H9 (cell line): ENCODE data around the gene PHTF2. TPM values are rescaled to one million over a fixed set of nuclear protein-coding genes. Genes with fewer than 3 reads are reported as not detected.

Experiments used
- DNase-seq: peaks from one replicate; pipeline ENCODE4 v3.0.0-alpha.2; 2017
- H2AFZ ChIP-seq: one replicate; pipeline ENCODE4 v1.6.1; 2013; ENCODE audit warnings: mild to moderate bottlenecking, low read length, control low read depth, moderate library complexity
- H2AK5ac ChIP-seq: 2 replicates; pipeline ENCODE4 v1.6.1; 2013; ENCODE audit warnings: low read length, control low read depth, mixed read lengths; ENCODE audit not compliant: insufficient read length
- H2BK120ac ChIP-seq: one replicate; pipeline ENCODE4 v1.6.1; 2013; ENCODE audit warnings: low read depth, mild to moderate bottlenecking, low read length, control low read depth, inconsistent platforms; ENCODE audit not compliant: poor library complexity, severe bottlenecking
- H2BK12ac ChIP-seq: 2 replicates; pipeline ENCODE4 v1.6.1; 2013; ENCODE audit warnings: low read length, control low read depth, mixed read lengths, low read depth; ENCODE audit not compliant: insufficient read length
- H2BK15ac ChIP-seq: 2 replicates; pipeline ENCODE4 v1.6.1; 2013; ENCODE audit warnings: low read depth, low read length, control low read depth
- H2BK20ac ChIP-seq: one replicate; pipeline ENCODE4 v1.6.1; 2013; ENCODE audit warnings: low read depth, mild to moderate bottlenecking, low read length, control low read depth, inconsistent platforms; ENCODE audit not compliant: poor library complexity, severe bottlenecking
- H2BK5ac ChIP-seq: 2 replicates; pipeline ENCODE4 v1.6.1; 2013; ENCODE audit warnings: low read length, control low read depth, mixed read lengths; ENCODE audit not compliant: insufficient read length
- H3K14ac ChIP-seq: 2 replicates; pipeline ENCODE4 v1.6.1; 2013; ENCODE audit warnings: low read length, control low read depth; ENCODE audit not compliant: insufficient read depth
- H3K18ac ChIP-seq: 2 replicates; pipeline ENCODE4 v1.6.1; 2013; ENCODE audit warnings: low read depth, mild to moderate bottlenecking, mixed read lengths, low read length, control low read depth; ENCODE audit not compliant: insufficient read length
- H3K23ac ChIP-seq: 2 replicates; pipeline ENCODE4 v1.6.1; 2013; ENCODE audit warnings: low read length, control low read depth, mixed read lengths, low read depth; ENCODE audit not compliant: insufficient read length
- H3K23me2 ChIP-seq: 2 replicates; pipeline ENCODE4 v1.6.1; 2013; ENCODE audit warnings: low read depth, mild to moderate bottlenecking, mixed read lengths, low read length, control low read depth; ENCODE audit not compliant: insufficient read length, poor library complexity, severe bottlenecking
- H3K27ac ChIP-seq: 2 replicates; pipeline ENCODE4 v1.5.1; 2013; ENCODE audit warnings: low read length, control low read depth, mixed read lengths, low read depth; ENCODE audit not compliant: insufficient read length
- H3K27me3 ChIP-seq: 2 replicates; pipeline ENCODE4 v1.6.1; 2013; ENCODE audit warnings: low read length, control low read depth, inconsistent platforms; ENCODE audit not compliant: insufficient read depth
- H3K4ac ChIP-seq: 2 replicates; pipeline ENCODE4 v1.6.1; 2013; ENCODE audit warnings: low read depth, mild to moderate bottlenecking, control low read depth, inconsistent platforms, low read length, moderate library complexity
- H3K4me1 ChIP-seq: 2 replicates; pipeline ENCODE4 v1.6.1; 2013; ENCODE audit warnings: low read length, control low read depth, inconsistent platforms; ENCODE audit not compliant: insufficient read depth
- H3K4me2 ChIP-seq: 2 replicates; pipeline ENCODE4 v1.6.1; 2013; ENCODE audit warnings: low read length, control low read depth, mixed read lengths; ENCODE audit not compliant: insufficient read length, insufficient read depth
- H3K56ac ChIP-seq: 2 replicates; pipeline ENCODE4 v1.6.1; 2013; ENCODE audit warnings: low read depth, mild to moderate bottlenecking, mixed read lengths, low read length, control low read depth; ENCODE audit not compliant: insufficient read length
- H3K79me1 ChIP-seq: 2 replicates; pipeline ENCODE4 v1.6.1; 2013; ENCODE audit warnings: low read depth, mild to moderate bottlenecking, moderate library complexity, low read length, control low read depth, inconsistent platforms; ENCODE audit not compliant: insufficient read depth, poor library complexity, severe bottlenecking
- H3K79me2 ChIP-seq: 2 replicates; pipeline ENCODE4 v1.6.1; 2013; ENCODE audit warnings: low read length, control low read depth, inconsistent platforms; ENCODE audit not compliant: insufficient read depth
- H3K9ac ChIP-seq: 2 replicates; pipeline ENCODE4 v1.6.1; 2013; ENCODE audit warnings: low read length, control low read depth, mixed read lengths; ENCODE audit not compliant: insufficient read length; ENCODE audit errors: extremely low read depth
- H3K9me3 ChIP-seq: one replicate; pipeline ENCODE4 v1.6.1; 2013; ENCODE audit warnings: low read depth, low read length, inconsistent platforms; ENCODE audit not compliant: control insufficient read depth
- H3T11ph ChIP-seq: one replicate; pipeline ENCODE4 v1.6.1; 2013; ENCODE audit warnings: mild to moderate bottlenecking, low read length, control low read depth, inconsistent platforms
- H4K20me1 ChIP-seq: one replicate; pipeline ENCODE4 v1.6.1; 2013; ENCODE audit not compliant: control insufficient read depth, insufficient read length, insufficient read depth
- H4K5ac ChIP-seq: 2 replicates; pipeline ENCODE4 v1.6.1; 2013; ENCODE audit warnings: low read depth, mild to moderate bottlenecking, mixed read lengths, low read length, control low read depth; ENCODE audit not compliant: insufficient read length
- H4K8ac ChIP-seq: replicated peaks from 2 replicates; pipeline ENCODE4 v1.6.1; 2013; ENCODE audit warnings: low read length, control low read depth, mixed read lengths, low read depth; ENCODE audit not compliant: insufficient read length
- H4K91ac ChIP-seq: 2 replicates; pipeline ENCODE4 v1.6.1; 2013; ENCODE audit warnings: low read depth, mild to moderate bottlenecking, moderate library complexity, mixed read lengths, low read length, control low read depth; ENCODE audit not compliant: insufficient read length
- H3K27ac Mint-ChIP-seq, 3 experiments: 2 replicates in 2 of 3; 3 replicates in 1 of 3; pipeline ENCODE4 v1.8.0; 2020 to 2021; ENCODE audit warnings: mixed read lengths in 3 of 3, mild to moderate bottlenecking in 1 of 3, moderate library complexity in 1 of 3
- H3K27me3 Mint-ChIP-seq: 2 replicates; pipeline ENCODE4 v1.8.0; 2021; ENCODE audit warnings: low read depth, mild to moderate bottlenecking, moderate library complexity, mixed read lengths
- H3K36me3 Mint-ChIP-seq, 3 experiments: 2 replicates in 2 of 3; 3 replicates in 1 of 3; pipeline ENCODE4 v1.8.0; 2020 to 2021; ENCODE audit warnings: low read depth in 3 of 3, mixed read lengths in 3 of 3; ENCODE audit not compliant: insufficient read depth in 1 of 3
- H3K4me1 Mint-ChIP-seq, 2 experiments: 2 replicates each; pipeline ENCODE4 v1.8.0; 2020; ENCODE audit warnings: mixed read lengths in 2 of 2
- H3K4me3 Mint-ChIP-seq, 2 experiments: 2 replicates in 1 of 2; 3 replicates in 1 of 2; pipeline ENCODE4 v1.8.0; 2020 to 2021; ENCODE audit warnings: mild to moderate bottlenecking in 2 of 2, mixed read lengths in 2 of 2, moderate library complexity in 1 of 2
- H3K9me3 Mint-ChIP-seq, 2 experiments: 2 replicates in 1 of 2; 3 replicates in 1 of 2; pipeline ENCODE4 v1.8.0; 2020; ENCODE audit warnings: mild to moderate bottlenecking in 2 of 2, mixed read lengths in 2 of 2, moderate library complexity in 1 of 2
- CTCF ChIP-seq: fragments of 200-600 bp; sonication (generic); conservative IDR thresholded peaks from 3 replicates; pipeline ENCODE4 v1.8.0; 2021; ENCODE audit warnings: antibody characterized with exemption, mild to moderate bottlenecking
- total RNA-seq: library from RNA; stranded (reverse); gene quantifications from 2 replicates; pipeline ENCODE4 v1.2.1, GENCODE V29; 2021

Gene PHTF2
- total RNA-seq, 1 experiment from 2014 or later: 16.2 TPM

- H2AFZ ChIP-seq: no peak overlapping the region
- H2BK20ac ChIP-seq: no peak overlapping the region
- no peak overlapping the region for H3K27ac Mint-ChIP-seq
- no peak overlapping the region for H2BK12ac ChIP-seq
- H3K4me2 ChIP-seq: no peak overlapping the region
- no peak overlapping the region for H3K56ac ChIP-seq
- H3K4me1 ChIP-seq: no peaks in the 10 kb centered on the region
- no peak for DNase-seq
- H3K79me1 ChIP-seq: no peaks in the 10 kb centered on the region
- H3K23ac ChIP-seq: no peak overlapping the region
- no peaks in the 10 kb centered on the region for H3K9me3 ChIP-seq
- no peak overlapping the region for H3T11ph ChIP-seq
- H3K9me3 Mint-ChIP-seq: peaks cover 34 to 48% of the 10 kb centered on the region in 2 experiments
- no peak overlapping the region for H2BK120ac ChIP-seq
- H3K36me3 Mint-ChIP-seq: peaks cover 33 to 53% (median 40%) of the 10 kb centered on the region in 3 experiments
- no peak overlapping the region for H2BK5ac ChIP-seq
- H4K5ac ChIP-seq: no peak overlapping the region
- TF ChIP-seq CTCF: no peak
- no peak overlapping the region for H2AK5ac ChIP-seq
- H4K8ac ChIP-seq: no peak overlapping the region
- H3K9ac ChIP-seq: no peak overlapping the region
- H3K4ac ChIP-seq: no peak overlapping the region
- H4K91ac ChIP-seq: no peak overlapping the region
- no peak overlapping the region for H3K27ac ChIP-seq
- peaks cover 5% of the 10 kb centered on the region in 2 experiments; a peak in 3 of 4 replicates for H3K4me1 Mint-ChIP-seq
- peaks cover 1% of the 10 kb centered on the region; the same call in 1 of the 2 replicates for H3K27me3 Mint-ChIP-seq
- H3K27me3 ChIP-seq: no peaks in the 10 kb centered on the region
- no peak overlapping the region for H3K4me3 Mint-ChIP-seq
- no peaks in the 10 kb centered on the region for H3K23me2 ChIP-seq
- H3K18ac ChIP-seq: no peak overlapping the region
- H3K79me2 ChIP-seq: peaks cover 4% of the 10 kb centered on the region; the same call in 1 of the 2 replicates
- no peaks in the 10 kb centered on the region for H4K20me1 ChIP-seq
- H3K14ac ChIP-seq: no peak overlapping the region
- H2BK15ac ChIP-seq: no peak overlapping the region
These were observed 20.4 kb downstream of the PHTF2 start for GRCh38 chr7:77819021-77819420.
